ENCODE results near the gene STARD13.

Gene STARD13

GRCh38 chr13:33175991-33176390 lies 109.6 kb downstream of the STARD13 start:
- no peak overlapping the region for H3K27ac ChIP-seq
- no peak overlapping the region for H3K4me3 ChIP-seq (ENCODE audit: low read depth, low read length)
- in situ Hi-C loops (cut with HindIII; ENCODE audit: low pct_ligation_motif_present, low sequenced_read_pairs): no loop called here
- TF ChIP-seq CTCF (IDR thresholded peaks at IDR 0.05; ENCODE audit: low read depth, low read length, missing control alignments): no peak
- DNase-seq: no peak
- peaks cover 31% of the 10 kb centered on the region for H3K36me3 ChIP-seq (replicated peaks)
- H3K27me3 ChIP-seq (replicated peaks): no peaks in the 10 kb centered on the region

DNA sequence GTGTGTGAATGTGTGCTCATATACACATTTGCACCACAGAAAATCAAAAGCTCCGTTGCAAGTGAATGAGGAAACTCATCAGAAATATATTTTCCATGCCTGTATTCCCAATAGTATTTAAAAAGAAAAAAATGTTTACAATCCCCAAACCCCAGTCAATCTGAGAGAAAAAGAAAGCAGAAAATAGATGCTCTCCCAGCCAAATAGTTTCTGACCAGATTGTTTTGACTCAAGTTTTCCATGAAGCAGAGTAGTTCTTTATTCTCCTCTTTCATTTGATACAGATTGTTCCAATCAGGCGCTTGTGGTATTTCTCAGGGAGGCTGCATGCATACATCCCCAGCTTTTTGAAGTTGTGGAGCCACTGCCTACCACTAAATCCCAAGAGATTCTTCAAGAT lies 110.6 kb downstream of the STARD13 start:
- no peak overlapping the region for H3K4me3 ChIP-seq (ENCODE audit: low read depth, low read length)
- H3K27me3 ChIP-seq (replicated peaks): no peaks in the 10 kb centered on the region
- no peak for DNase-seq
- H3K36me3 ChIP-seq (replicated peaks): peaks cover 29% of the 10 kb centered on the region
- TF ChIP-seq CTCF (IDR thresholded peaks at IDR 0.05; ENCODE audit: low read depth, low read length, missing control alignments): no peak
- in situ Hi-C loops (cut with HindIII; ENCODE audit: low pct_ligation_motif_present, low sequenced_read_pairs): no loop called here
- H3K27ac ChIP-seq: no peak overlapping the region

DNA sequence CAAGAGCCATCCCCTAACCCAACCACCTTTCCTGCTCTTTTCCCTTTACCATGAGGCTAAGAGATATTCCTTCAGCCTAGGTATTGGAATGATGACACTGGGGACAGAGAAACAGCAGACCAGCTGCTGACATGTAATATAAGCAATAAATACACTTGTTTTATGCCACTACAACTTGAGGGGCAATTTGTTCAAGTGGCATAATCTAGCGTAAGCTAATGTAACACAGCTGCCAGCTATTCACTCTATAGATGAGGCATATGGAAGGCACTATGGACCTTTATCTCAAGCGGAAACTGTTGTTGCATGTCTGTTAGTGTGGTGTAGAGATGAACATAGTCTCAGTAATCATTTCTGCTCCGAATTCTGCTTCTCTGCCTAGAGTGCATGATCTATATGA lies 111.1 kb downstream of the STARD13 start:
- no peak for DNase-seq
- in situ Hi-C loops (cut with HindIII; ENCODE audit: low pct_ligation_motif_present, low sequenced_read_pairs): no loop called here

GRCh38 chr13:33172911-33173310 lies 112.6 kb downstream of the STARD13 start:
- Histone ChIP-seq H3K36me3 (replicated peaks) (peaks cover 21% of the 10 kb centered on the region), H3K27ac (peak overlapping the region; percentile 96), H3K27me3 (replicated peaks) (no peaks in the 10 kb centered on the region), H3K4me3 (ENCODE audit: low read depth, low read length) (no peak overlapping the region)
- no peak for TF ChIP-seq CTCF (IDR thresholded peaks at IDR 0.05; ENCODE audit: low read depth, low read length, missing control alignments)
- no peak for DNase-seq
- in situ Hi-C loops (cut with HindIII; ENCODE audit: low pct_ligation_motif_present, low sequenced_read_pairs): no loop called here

More for the DNA sequence above, 111.1 kb downstream of the STARD13 start:
- H3K27ac ChIP-seq: no peak overlapping the region
- no peak for TF ChIP-seq CTCF (IDR thresholded peaks at IDR 0.05; ENCODE audit: low read depth, low read length, missing control alignments)
- no peak overlapping the region for H3K4me3 ChIP-seq (ENCODE audit: low read depth, low read length)
- no peaks in the 10 kb centered on the region for H3K27me3 ChIP-seq (replicated peaks)
- peaks cover 25% of the 10 kb centered on the region for H3K36me3 ChIP-seq (replicated peaks)

- H3K36me3 ChIP-seq (replicated peaks): peaks cover 23% of the 10 kb centered on the region
- no peaks in the 10 kb centered on the region for H3K27me3 ChIP-seq (replicated peaks)
- in situ Hi-C loops (cut with HindIII; ENCODE audit: low pct_ligation_motif_present, low sequenced_read_pairs): no loop called here
- H3K27ac ChIP-seq: peak overlapping the region; percentile 96
- DNase-seq: peak; percentile 84
- no peak overlapping the region for H3K4me3 ChIP-seq (ENCODE audit: low read depth, low read length)
- TF ChIP-seq CTCF (IDR thresholded peaks at IDR 0.05; ENCODE audit: low read depth, low read length, missing control alignments): no peak
These were observed 113.2 kb downstream of the STARD13 start for GRCh38 chr13:33172400-33172799.

- Histone ChIP-seq H3K27ac (peak overlapping the region; percentile 96), H3K4me3 (ENCODE audit: low read depth, low read length) (no peak overlapping the region), H3K36me3 (replicated peaks) (peaks cover 39% of the 10 kb centered on the region), H3K27me3 (replicated peaks) (no peaks in the 10 kb centered on the region)
- DNase-seq: peak; percentile 85
- TF ChIP-seq CTCF (IDR thresholded peaks at IDR 0.05; ENCODE audit: low read depth, low read length, missing control alignments): no peak
- in situ Hi-C loops (cut with HindIII; ENCODE audit: low pct_ligation_motif_present, low sequenced_read_pairs): no loop called here
These were observed 116.1 kb downstream of the STARD13 start for GRCh38 chr13:33169273-33169980.
